ENCODE results near the gene RSBN1L.

Gene RSBN1L

DNA sequence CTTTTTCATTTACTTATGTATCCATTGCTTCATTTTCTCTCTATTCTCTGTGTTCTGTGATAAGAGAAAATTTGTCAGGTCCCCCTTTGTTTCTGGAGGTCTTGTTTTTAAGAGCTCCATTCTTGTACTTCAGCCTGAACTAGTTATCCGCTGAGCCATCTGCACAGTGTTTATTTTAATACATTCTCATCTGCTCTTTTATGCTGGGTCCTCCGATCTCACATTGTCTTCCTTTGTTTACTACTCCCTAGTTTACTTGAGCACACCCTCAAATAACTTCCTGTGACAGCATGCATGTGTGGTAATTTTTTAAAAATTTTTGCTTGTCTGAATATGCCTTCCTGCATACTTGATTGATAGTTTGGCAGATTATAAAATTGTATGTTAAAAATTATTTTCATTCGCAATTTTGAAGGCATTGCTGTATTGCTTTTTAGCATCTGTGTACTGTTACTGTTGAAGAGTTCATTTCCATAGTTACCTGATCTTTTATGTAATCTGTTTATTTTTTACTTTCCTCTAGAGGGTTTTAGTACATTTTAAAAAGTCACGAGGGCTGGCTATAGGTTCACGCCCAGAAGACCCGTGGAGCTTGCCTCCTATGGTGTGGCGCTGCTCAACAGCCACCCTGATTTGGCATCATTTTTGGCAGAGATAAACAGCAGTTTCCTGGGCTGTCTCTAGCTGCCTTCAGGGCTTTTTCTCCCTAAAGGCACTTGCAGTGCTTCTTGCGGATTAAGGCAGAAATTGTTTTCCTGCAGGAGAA lies 31.9 kb downstream of the RSBN1L start:
- in situ Hi-C loops (cut with MboI; ENCODE audit: low sequenced_read_pairs) = no loop called here

DNA sequence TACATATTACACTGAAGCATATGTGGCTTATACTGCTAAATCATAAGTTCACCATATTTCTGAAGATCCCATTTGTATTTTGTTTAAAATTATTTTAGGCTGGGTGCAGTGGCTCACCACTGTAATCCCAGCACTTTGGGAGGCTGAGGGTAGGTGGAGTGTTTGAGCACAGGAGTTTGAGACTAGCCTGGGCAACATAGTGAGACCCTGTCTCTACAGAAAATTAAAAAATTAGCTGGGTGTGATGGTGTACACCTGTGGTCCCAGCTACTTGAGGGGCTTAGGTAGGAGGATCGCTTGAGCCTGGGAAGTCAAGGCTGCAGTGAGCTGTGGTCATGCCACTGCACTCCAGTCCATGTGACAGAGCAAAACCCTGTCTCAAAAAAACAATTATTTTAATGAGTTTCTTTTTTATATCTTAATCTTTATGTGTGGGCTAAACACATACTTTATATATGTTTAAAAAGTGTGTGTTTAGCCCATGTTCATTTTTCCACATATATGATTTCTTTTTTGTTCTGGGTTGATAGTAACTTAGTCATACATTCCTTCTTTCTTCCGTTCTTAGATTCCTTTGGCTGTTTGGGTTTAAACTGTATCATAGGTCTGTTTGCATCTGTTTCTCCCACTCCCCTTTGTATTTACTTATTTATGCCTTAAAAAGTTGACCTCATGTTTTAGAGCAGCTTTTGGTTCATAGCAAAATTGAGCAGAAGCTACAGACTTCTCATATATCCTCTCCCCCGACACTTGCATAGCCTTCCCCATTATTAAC lies 33.5 kb downstream of the RSBN1L start:
- in situ Hi-C loops (cut with MboI; ENCODE audit: low sequenced_read_pairs) = no loop called here

DNA sequence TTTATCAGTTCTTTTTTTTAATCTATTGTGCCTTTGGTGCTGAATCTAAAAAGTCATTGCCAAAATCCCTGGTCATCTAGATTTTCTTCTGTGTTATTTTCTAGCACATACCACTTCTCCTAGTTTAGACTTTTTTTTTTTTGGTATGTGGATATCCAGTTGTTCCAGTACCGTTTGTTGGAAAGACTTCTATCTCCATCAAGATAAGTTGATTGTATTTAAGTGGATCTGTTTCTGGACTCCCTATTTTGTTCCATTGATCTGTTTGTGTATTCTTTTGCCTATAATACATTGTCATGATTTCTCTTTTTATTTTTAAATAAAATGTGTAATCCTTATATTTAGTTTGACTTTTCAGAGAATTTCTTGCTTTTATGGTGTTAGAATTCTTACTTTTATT lies 35.5 kb downstream of the RSBN1L start:
- in situ Hi-C loops (cut with MboI; ENCODE audit: low sequenced_read_pairs) = no loop called here

DNA sequence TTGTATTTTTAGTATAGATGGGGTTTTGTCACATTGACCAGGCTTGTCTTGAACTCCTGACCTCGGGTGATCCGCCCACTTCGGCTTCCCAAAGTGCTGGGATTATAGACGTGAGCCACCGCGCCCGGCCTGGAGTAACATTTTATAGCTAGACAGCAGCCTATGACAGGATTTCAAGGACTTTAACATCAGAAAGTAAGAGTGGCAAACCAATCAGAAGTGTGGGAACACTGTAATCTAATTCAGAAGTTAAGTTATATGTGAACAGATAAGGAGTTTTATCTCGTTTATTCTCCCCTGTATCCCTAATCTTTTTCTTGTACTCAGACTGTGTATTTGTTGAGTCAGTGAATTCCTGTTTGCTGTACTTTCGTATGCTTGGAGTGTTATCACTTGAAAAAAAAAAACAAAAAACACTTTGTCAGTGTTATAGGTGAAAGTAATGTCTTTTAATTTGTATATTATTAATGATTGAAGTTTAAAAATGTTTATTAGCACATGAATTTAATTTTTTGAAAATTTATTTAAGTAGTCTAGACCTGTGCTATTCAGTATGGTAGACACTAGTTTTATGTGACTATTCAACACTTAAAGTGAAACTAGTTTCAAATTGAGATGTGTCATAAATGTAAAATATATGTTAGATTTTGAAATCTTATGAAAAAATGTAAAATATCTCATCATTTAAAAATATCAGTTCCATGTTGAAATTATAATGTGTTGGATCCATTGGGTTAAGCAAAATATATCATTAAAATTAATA lies 38.6 kb downstream of the RSBN1L start:
- in situ Hi-C loops (cut with MboI; ENCODE audit: low sequenced_read_pairs) = no loop called here

DNA sequence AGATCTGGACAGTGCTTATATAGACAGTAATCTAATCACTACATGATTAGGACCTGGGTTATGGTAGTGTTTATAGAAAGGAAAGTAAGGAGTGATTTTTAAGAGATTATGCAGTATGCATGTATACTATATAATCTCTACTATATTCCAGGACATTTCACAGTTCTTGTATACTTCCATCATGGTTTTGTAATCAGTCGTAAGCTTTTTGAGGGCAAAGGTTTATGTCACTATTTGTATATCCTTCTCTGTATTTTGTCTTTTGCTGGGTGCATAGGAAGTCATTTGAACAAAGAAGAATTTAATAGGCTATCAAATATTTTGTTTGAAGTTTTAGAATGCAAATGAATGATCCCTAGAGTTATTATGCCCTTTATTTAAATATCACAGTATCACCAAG lies 39.2 kb downstream of the RSBN1L start:
- in situ Hi-C loops (cut with MboI; ENCODE audit: low sequenced_read_pairs) = no loop called here

DNA sequence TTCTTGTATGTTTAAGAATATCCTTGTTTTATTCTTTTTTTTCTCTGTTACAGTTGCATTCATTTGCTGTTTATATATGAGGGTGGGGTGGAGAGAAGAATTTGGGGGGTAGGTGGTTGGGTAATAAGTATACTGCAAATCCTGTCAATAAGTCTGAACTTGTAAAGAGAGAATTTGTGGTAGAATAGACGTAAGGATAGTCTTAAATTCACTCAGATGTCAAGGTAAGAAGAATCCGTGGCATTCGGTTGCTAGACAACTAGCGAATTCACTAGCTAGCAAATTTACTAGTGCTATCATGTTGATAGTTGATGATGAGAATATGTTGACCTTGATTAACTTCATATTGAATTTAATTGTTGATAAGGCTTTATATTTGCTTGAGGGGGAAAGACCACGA lies 40.7 kb downstream of the RSBN1L start:
- in situ Hi-C loops (cut with MboI; ENCODE audit: low sequenced_read_pairs) = no loop called here

DNA sequence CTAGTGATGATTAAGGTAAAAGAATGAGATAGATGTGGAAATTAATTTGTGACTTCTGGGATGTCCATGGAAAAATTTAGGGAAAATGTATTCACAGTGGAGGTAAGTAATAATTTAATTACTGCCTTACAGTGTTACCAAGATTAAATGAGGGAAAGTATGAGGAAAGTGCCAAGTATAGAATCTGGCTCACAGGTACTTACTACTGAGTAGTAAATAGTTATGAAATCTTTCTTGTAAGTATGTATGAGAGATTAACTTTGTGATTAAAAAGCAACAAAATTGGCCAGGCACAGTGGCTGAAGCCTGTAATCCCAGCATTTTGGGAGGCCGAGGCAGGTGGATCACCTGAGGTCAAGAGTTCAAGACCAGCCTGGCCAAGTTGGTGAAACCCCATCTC lies 42.1 kb downstream of the RSBN1L start:
- in situ Hi-C loops (cut with MboI; ENCODE audit: low sequenced_read_pairs) = no loop called here

DNA sequence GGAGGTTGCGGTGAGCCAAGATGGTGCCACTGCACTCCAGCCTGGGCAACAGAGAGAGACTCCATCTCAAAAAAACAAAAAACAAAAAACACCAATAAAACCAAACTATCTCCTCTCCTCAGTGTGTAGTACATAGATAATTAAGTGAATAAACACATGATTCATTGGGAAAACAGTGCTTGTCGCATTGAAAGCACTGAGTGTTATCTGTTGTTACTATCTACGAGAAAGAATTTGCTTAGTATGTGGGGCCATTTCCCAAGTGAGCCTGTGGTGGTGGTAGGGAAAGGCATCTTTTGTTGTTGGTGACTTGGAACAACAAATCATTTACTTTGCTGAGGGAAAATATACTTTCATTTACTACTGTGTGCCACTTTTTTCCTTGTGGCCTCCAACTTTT lies 42.6 kb downstream of the RSBN1L start:
- in situ Hi-C loops (cut with MboI; ENCODE audit: low sequenced_read_pairs) = no loop called here

DNA sequence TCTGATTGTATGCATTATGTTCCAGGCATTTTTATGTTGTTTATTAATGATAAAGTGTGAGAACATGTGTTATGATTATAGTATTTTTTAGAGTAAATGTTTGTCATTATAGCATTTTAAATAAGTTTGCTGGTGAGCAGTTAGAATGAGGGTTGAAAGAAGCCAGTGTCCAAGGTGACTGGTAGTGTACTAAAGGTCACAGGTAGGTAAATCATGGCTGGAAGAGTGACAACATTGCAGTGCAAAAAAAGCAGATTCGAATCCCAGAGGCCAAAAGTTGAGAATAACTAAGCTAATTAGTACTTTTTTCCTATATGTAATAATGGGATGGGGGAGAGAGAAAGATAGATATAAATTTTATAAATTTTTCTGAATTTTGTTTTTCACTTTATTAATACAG lies 44.0 kb downstream of the RSBN1L start:
- in situ Hi-C loops (cut with MboI; ENCODE audit: low sequenced_read_pairs) = no loop called here

DNA sequence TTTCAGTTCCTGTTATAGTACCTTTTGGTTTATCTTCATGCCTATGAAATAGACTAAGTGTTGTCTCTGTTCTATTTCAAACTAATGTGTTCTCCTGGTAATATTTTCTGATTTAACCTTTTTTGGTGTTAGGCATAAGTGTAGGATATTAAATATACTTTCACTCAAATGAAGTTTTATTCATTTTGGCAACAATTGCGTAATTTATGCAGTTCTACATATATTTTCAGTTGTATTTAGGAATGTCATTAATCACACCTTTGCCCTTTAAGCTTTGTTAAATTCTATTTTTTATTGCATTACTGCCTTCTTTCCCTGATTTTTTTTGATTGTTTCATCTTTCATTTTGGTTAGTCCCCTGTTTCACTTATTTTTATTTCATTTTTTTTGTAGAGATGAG lies 47.3 kb downstream of the RSBN1L start:
- in situ Hi-C loops (cut with MboI; ENCODE audit: low sequenced_read_pairs) = no loop called here

DNA sequence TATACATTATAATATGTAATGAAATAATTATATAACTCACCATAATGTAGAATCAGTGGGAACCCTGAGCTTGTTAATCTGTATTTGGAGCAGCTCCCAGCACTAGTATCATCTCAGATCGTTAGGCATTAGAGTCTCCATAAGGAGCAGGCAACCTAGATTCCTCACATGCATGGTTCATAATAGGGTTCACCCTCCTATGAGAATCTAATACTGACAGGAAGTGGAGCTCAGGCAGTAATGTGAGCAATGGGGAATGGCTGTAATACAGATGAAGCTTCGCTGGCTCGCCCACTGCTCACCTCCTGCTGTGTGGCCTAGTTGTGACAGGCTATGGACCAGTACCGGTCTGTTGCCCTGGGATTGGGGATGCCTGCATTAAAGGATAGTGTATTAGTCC lies 49.5 kb downstream of the RSBN1L start:
- in situ Hi-C loops (cut with MboI; ENCODE audit: low sequenced_read_pairs) = no loop called here

DNA sequence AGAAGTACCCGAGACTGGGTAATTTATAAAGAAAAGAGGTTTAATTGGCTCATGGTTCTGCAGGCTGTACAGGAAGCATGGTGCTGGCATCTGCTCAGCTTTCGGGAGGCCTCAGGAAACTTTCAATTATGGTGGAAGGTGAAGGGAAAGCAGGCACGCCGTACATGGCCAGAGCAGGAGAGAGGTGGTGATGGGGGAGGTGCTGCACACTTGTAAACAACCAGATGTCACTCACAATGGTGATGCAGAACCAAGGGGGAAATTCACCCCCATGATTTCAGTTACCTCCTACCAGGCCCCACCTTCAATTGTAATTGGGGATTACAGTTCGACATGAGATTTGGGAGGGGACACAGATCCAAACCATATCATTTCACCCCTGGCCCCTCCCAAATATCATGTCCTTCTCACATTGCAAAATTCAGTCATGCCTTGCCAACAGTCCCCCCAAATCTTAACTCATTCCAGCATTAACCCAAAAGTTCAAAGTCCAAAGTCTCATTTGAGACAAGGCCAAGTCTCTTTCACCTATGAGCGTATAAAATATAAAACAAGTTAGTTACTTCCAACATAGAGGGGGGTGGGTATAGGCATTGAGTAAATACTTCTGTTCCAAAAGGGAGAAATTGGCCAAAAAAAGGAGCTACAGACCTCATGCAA lies 50.0 kb downstream of the RSBN1L start:
- in situ Hi-C loops (cut with MboI; ENCODE audit: low sequenced_read_pairs) = no loop called here

DNA sequence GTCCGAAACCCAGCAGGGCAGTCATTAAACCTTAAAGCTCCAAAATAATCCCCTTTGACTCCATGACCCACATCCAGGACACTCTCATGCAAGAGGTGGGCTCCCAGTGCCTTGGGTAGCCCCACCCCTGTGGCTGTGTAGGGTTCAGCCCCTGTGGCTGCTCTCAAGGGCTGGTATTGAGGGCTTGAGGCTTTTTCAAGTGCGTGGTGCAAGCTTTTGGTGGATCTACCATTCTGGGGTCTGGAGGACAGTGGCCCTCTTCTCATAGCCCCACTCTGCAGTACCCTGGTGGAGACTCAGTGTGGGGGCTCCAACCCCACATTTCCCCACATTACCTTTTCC lies 50.5 kb downstream of the RSBN1L start:
- in situ Hi-C loops (cut with MboI; ENCODE audit: low sequenced_read_pairs) = no loop called here

DNA sequence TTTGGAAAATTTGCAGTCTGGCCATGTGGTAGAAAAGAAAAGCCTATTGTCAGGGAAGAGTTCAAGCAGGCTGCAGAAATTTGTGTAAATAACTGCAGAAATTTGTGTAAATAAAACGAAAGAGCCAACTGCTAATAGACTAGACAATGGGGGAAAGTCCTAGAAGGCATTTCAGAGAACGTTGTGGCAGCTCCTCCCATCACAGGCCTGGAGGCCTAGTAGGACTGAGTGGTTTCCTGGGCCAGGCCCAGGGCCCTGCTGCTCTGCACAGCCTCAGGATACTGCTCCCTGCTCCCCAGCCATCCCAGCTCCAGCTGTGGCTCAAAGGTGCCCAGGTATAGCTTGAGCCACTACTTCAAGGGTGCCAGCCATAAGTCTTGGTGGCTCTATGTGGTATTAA lies 50.9 kb downstream of the RSBN1L start:
- in situ Hi-C loops (cut with MboI; ENCODE audit: low sequenced_read_pairs) = no loop called here

DNA sequence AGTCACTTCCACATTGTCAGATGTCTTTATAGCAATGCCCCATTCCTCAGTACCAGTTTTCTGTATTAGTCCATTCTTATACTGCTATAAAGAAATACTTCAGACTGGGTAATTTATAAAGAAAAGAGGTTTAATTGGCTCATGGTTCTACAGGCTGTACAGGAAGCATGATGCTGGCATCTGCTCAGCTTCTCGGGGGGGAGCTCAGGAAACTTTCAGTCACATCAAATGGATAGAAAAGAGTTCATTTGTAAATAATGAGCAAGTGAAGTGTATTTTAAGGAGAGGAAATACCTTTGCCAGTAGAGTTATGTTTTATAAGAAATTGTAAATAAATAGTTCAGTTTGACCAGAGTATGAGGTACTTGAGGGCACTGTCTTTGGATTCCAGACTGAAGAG lies 51.5 kb downstream of the RSBN1L start:
- in situ Hi-C loops (cut with MboI; ENCODE audit: low sequenced_read_pairs) = no loop called here

DNA sequence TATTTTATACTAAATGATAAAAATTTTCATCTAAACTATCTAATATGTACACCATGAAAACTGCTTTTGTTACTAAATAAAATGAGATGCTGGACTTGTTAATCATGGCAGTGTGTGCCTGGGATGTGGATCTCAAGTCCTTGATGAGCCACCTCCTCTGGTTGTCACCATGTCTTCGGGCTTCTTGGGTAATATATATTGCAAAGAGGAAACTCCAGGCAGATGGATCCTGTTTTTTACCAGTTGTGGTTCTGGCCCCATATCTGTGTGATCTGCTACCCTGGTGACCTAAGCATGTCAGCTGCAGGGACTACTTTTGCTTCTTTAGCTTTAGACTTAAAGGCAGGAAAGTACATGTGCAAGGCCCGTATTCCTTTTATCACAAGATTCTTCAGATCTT lies 55.8 kb downstream of the RSBN1L start:
- in situ Hi-C loops (cut with MboI; ENCODE audit: low sequenced_read_pairs) = loop anchor here (10.0 kb wide), 1 partner anchor 87 kb away; no protein-coding TSS in a partner anchor

DNA sequence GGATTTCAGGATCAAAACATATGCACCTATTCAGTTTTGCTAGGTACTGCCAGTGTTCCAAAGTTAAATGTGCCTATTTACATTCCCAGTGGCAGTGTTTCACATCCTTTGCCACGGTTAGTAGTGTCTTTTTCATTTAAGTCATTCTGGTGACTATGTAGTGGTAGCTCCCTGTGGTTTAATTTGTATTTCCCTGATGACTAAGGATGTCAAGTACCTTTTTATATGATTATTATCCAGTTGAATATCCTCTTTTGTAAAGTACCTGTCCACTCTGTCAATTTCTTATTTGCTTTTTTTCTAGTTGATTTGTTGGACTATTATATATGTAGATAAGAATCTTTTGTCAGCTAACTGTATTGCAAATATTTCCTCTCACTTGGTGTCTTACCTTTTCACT lies 56.9 kb downstream of the RSBN1L start:
- in situ Hi-C loops (cut with MboI; ENCODE audit: low sequenced_read_pairs) = loop anchor here (10.0 kb wide), 1 partner anchor 88 kb away; no protein-coding TSS in a partner anchor

DNA sequence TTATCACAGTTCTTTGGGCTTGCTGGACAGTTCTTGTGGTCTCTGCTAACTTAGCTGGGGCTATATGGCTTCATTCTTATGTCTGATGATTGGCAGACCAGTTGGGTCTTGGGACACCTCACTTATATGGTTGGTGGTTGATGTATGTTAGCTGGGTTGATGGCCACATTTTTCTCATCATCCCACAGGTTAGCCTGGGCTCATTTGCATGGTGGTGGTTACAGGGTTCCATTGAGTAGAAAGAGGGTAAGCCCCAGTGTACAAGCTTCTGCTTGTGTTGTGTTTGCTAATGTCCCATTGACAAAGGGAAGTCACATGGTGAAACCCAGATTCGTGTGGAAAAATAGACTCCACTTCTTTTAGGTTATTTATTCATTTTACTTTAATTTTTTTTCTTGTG lies 61.3 kb downstream of the RSBN1L start:
- in situ Hi-C loops (cut with MboI; ENCODE audit: low sequenced_read_pairs) = loop anchor here (10.0 kb wide), 1 partner anchor 93 kb away; no protein-coding TSS in a partner anchor

DNA sequence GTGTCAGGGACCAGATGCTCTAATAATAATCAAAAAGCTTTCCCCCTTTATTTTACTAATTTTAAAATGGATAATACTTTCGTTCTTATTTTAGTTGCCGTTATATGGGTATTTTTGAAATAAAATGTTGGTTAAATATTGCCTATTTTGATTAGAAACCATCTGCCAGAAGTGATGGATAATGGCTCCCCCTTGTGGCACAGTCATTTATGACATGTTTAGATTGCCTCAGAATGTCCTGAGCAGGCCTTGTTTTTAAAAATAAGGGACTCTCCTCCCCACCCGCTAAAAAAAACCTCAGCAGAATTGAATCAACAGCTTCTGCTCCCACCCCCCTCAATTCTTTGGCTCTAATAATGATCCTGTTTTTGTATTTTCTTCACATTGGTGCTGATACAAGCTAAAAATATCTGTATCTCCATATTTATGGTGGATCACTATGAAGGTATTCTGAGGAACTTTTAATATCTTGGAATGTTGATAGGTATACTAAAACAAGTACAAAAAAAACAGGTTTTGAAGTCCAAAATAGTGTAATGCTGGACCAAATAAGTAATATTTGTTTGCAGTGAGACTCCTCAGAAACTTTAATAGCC lies 63.1 kb downstream of the RSBN1L start:
- in situ Hi-C loops (cut with MboI; ENCODE audit: low sequenced_read_pairs) = loop anchor here (10.0 kb wide), 1 partner anchor 95 kb away; no protein-coding TSS in a partner anchor

DNA sequence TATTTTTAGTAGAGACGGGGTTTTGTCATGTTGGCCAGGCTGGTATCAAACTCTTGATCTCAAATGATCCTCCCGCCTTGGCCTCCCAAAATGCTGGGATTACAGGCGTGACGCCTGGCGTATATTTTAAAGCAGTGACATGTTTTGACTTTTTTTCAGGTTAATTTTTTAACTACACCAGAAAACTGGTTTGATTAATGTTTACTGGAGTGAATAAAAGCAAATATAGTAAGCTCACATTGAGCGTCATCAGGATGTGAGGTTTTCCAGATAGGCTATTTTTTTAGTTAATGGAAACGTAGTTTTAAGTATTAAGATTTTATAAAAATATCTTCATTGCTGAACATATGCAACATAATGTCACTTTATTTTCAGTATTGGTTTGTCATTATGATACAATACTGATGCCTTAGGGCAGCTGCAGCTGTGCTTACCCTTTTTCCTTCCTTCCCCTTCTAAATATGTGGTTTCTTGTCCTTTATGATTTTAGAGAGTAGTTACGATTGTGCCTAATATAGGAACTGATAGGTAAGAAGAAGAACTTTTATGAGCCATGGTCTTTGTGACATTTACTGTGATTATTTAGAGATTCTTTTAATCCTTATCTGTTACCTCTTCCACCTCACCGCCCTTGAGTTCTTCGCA lies 64.7 kb downstream of the RSBN1L start:
- in situ Hi-C loops (cut with MboI; ENCODE audit: low sequenced_read_pairs) = no loop called here
